ENCODE results near the gene RALGPS1. TPM values are rescaled to one million over a fixed set of nuclear protein-coding genes. Genes with fewer than 3 reads are reported as not detected.
"Not testable (repeated sequence)": the region's sequence is repeated elsewhere in the genome, so short reads cannot be mapped to it uniquely, and the experiment has no call there.

The RALGPS1 gene
- total and polyA plus RNA-seq, 2 of the 13 experiments (the other 11 are each of a cell fraction or from before 2014, with no cell fraction given) = 3.7 to 6.5 TPM

GRCh38 chr9:127015921-127016512 lies 101.4 kb downstream of the RALGPS1 start:
- Histone ChIP-seq H4K20me1 (ENCODE audit: insufficient read depth, low read length) (no peaks in the 10 kb centered on the region), H2AFZ (ENCODE audit: low read length) (no peak overlapping the region), H3K27ac (ENCODE audit: extremely low read length, insufficient read depth, low read length) (no peak overlapping the region), H3K9ac (ENCODE audit: insufficient read depth, low read depth, low read length) (no peak overlapping the region), H3K27me3 (ENCODE audit: control insufficient read depth in 1 of 2, insufficient read depth in 2 of 2, low read length in 2 of 2) (no peaks in the 10 kb centered on the region), H3K36me3 (replicated peaks in 1 of 2; ENCODE audit: control insufficient read depth in 1 of 2, insufficient read depth in 2 of 2, low read length in 2 of 2) (no peaks in the 10 kb centered on the region), H3K9me3 (ENCODE audit: low read length) (no peaks in the 10 kb centered on the region), H3K4me3 (replicated peaks in 1 of 3; ENCODE audit: insufficient read depth in 1 of 3, low read depth in 2 of 3, low read length in 3 of 3) (no peak overlapping the region), H3K79me2 (ENCODE audit: insufficient read depth, low read length) (no peaks in the 10 kb centered on the region), H3K4me2 (ENCODE audit: low read depth, low read length) (no peak overlapping the region), H3K4me1 (ENCODE audit: insufficient read depth, low read length) (no peaks in the 10 kb centered on the region)
- 56% methylated on average over 4 of the region's 4 CpGs for WGBS (ENCODE audit: low lambda C conversion rate)
- in situ Hi-C loops (cut with HindIII; ENCODE audit: extremely low pct_ligation_motif_present, low pct_unique_long_range_greater_than_20kb) (no loop called here), intact Hi-C loops (cut with micrococcal nuclease; ENCODE audit: unreplicated experiment) (no loop called here)
- no TSS peak for BruUV-seq (replicated peaks)
- ATAC-seq = no peak
- POLR2A ChIA-PET = no interaction called here
- DNase-seq (ENCODE audit: low spot score) = no peak
- CTCF ChIA-PET (ENCODE audit: low intra/inter-chr PET ratio, low total read pairs) = no interaction called here
- TF ChIP-seq KLF13 (CRISPR knock-in tag; IDR thresholded peaks at IDR 0.05) = no peak
- TF ChIP-seq KDM5A (IDR thresholded peaks at IDR 0.05; ENCODE audit: borderline replicate concordance, low read length) = no peak
- TF ChIP-seq TFDP2 (CRISPR knock-in tag; IDR thresholded peaks at IDR 0.05) = no peak
- TF ChIP-seq ZNF83 (CRISPR knock-in tag; IDR thresholded peaks at IDR 0.05; ENCODE audit: borderline replicate concordance) = no peak
- TF ChIP-seq UBTF (CRISPR knock-in tag; IDR thresholded peaks at IDR 0.05) = no peak
- TF ChIP-seq SCMH1 (CRISPR knock-in tag; IDR thresholded peaks at IDR 0.05; ENCODE audit: borderline replicate concordance) = no peak
- no peak for TF ChIP-seq DPF2 (CRISPR knock-in tag; IDR thresholded peaks at IDR 0.05; ENCODE audit: borderline replicate concordance, low read depth)
- FAIRE-seq = no peak

GRCh38 chr9:127017979-127018378 lies 103.4 kb downstream of the RALGPS1 start:
- H4K20me1 ChIP-seq (ENCODE audit: insufficient read depth, low read length); H3K36me3 ChIP-seq (replicated peaks in 1 of 2; ENCODE audit: control insufficient read depth in 1 of 2, insufficient read depth in 2 of 2, low read length in 2 of 2); CTCF ChIA-PET (ENCODE audit: low intra/inter-chr PET ratio, low total read pairs); intact Hi-C loops (cut with micrococcal nuclease; ENCODE audit: unreplicated experiment); H3K9ac ChIP-seq (ENCODE audit: insufficient read depth, low read depth, low read length); BruUV-seq (replicated peaks); FAIRE-seq; H3K4me1 ChIP-seq (ENCODE audit: insufficient read depth, low read length); H3K4me3 ChIP-seq (replicated peaks in 1 of 3; ENCODE audit: insufficient read depth in 1 of 3, low read depth in 2 of 3, low read length in 3 of 3); H3K79me2 ChIP-seq (ENCODE audit: insufficient read depth, low read length); ATAC-seq; DNase-seq (ENCODE audit: low spot score); in situ Hi-C loops (cut with HindIII; ENCODE audit: extremely low pct_ligation_motif_present, low pct_unique_long_range_greater_than_20kb); H2AFZ ChIP-seq (ENCODE audit: low read length); H3K9me3 ChIP-seq (ENCODE audit: low read length); H3K27ac ChIP-seq (ENCODE audit: extremely low read length, insufficient read depth, low read length); H3K27me3 ChIP-seq (ENCODE audit: control insufficient read depth in 1 of 2, insufficient read depth in 2 of 2, low read length in 2 of 2); POLR2A ChIA-PET; H3K4me2 ChIP-seq (ENCODE audit: low read depth, low read length): not testable (repeated sequence)
- 94% methylated on average over 9 of the region's 9 CpGs for WGBS (ENCODE audit: low lambda C conversion rate)

Data from HepG2 (cell line).